Uterus (tissue), 4 donors: ENCODE measurements around the gene SELENOS. TPM values are rescaled to one million over a fixed set of nuclear protein-coding genes. Genes with fewer than 3 reads are reported as not detected.

Source experiments
- DNase-seq, 2 donors: peaks; one replicate each; pipeline ENCODE4 v3.0.0-alpha.2; 2019 to 2020
- H3K27ac ChIP-seq, 2 donors: fragments of 200-600 bp; sonication (generic); 1 replicate in 1 of 2; 2 replicates in 1 of 2; pipeline ENCODE4 v1.5.1; 2016 to 2018
- H3K27me3 ChIP-seq, 2 donors: fragments of 200-600 bp; sonication (generic); one replicate each; pipeline ENCODE4 v1.5.1; 2018 to 2019; ENCODE audit warnings: control low read depth in 1 of 2
- H3K36me3 ChIP-seq, 2 donors: fragments of 200-600 bp; sonication (generic); one replicate each; pipeline ENCODE4 v1.5.1; 2019; ENCODE audit warnings: control low read depth in 1 of 2
- H3K4me1 ChIP-seq, 2 donors: fragments of 200-600 bp; sonication (generic); one replicate each; pipeline ENCODE4 v1.5.1; 2018 to 2019; ENCODE audit warnings: control low read depth in 1 of 2
- H3K4me3 ChIP-seq, 2 donors: fragments of 200-600 bp; sonication (generic); 1 replicate in 1 of 2; 2 replicates in 1 of 2; pipeline ENCODE4 v1.5.1; 2018 to 2019; ENCODE audit warnings: mild to moderate bottlenecking in 1 of 2
- H3K9me3 ChIP-seq, 2 donors: fragments of 200-600 bp; sonication (generic); one replicate each; pipeline ENCODE4 v1.5.1; 2019; ENCODE audit warnings: control low read depth in 1 of 2
- CTCF ChIP-seq, 4 experiments: fragments of 200-600 bp in 2 of 4; fragments of 450-650 bp in 2 of 4; sonication (generic) in 2 of 4; IDR thresholded peaks; one replicate each; pipeline ENCODE4 v1.5.1; 2016 to 2019; ENCODE audit warnings: antibody characterized with exemption in 4 of 4, mild to moderate bottlenecking in 2 of 4, moderate library complexity in 1 of 4
- POLR2A ChIP-seq, 2 donors: fragments of 450-650 bp; IDR thresholded peaks; one replicate each; pipeline ENCODE4 v1.6.1; 2016; ENCODE audit warnings: antibody characterized with exemption in 2 of 2, mild to moderate bottlenecking in 1 of 2, moderate library complexity in 1 of 2
- intact Hi-C: fragments of 100-400 bp; cut with DNase I; formaldehyde crosslinking; loops from one replicate; pipeline ENCODE4 v1.15.1; 2023; ENCODE audit warnings: low total_unique reads
- total RNA-seq, 4 donors: library from RNA; depleted of rRNA in 3 of 4; stranded (reverse); fragments of >200 nt in 3 of 4; gene quantifications; one replicate each; pipeline versions ENCODE4 v1.1.0 to v1.2.4, GENCODE V29; 2014 to 2023
- donor health status: DM: yes; HTN: yes; CAD: no.

SELENOS gene
- total RNA-seq, 4 donors from 2014 or later = 36.9 to 90.0 (median 56.3) TPM

- Histone ChIP-seq H3K4me1 (no peaks in the 10 kb centered on the region), H3K27me3 (no peaks in the 10 kb centered on the region), H3K36me3 (no peaks in the 10 kb centered on the region), H3K9me3 (no peaks in the 10 kb centered on the region), H3K4me3 (no peak overlapping the region), H3K27ac (no peak overlapping the region)
- no peak for DNase-seq
- no peak for TF ChIP-seq POLR2A (IDR thresholded peaks at IDR 0.05)
- intact Hi-C loops = no loop called here
These were observed 47.4 kb upstream of the SELENOS start for GRCh38 chr15:101324524-101325177.

- Histone ChIP-seq H3K27ac (no peak overlapping the region), H3K9me3 (no peaks in the 10 kb centered on the region), H3K4me1 (no peaks in the 10 kb centered on the region), H3K36me3 (no peaks in the 10 kb centered on the region), H3K4me3 (no peak overlapping the region), H3K27me3 (no peaks in the 10 kb centered on the region)
- TF ChIP-seq CTCF (IDR thresholded peaks at IDR 0.05) (no peak), POLR2A (IDR thresholded peaks at IDR 0.05) (no peak)
- intact Hi-C loops = no loop called here
- no peak for DNase-seq
These were observed 46.7 kb upstream of the SELENOS start for GRCh38 chr15:101323793-101324523.

- TF ChIP-seq CTCF (IDR thresholded peaks at IDR 0.05) (no peak), POLR2A (IDR thresholded peaks at IDR 0.05) (no peak)
- Histone ChIP-seq H3K27ac (no peak overlapping the region), H3K4me1 (no peaks in the 10 kb centered on the region), H3K36me3 (no peaks in the 10 kb centered on the region), H3K4me3 (no peak overlapping the region), H3K9me3 (no peaks in the 10 kb centered on the region), H3K27me3 (no peaks in the 10 kb centered on the region)
- no peak for DNase-seq
- intact Hi-C loops = no loop called here
These were observed 45.7 kb upstream of the SELENOS start for GRCh38 chr15:101322854-101323477.

- Histone ChIP-seq H3K9me3 (no peaks in the 10 kb centered on the region), H3K27me3 (no peaks in the 10 kb centered on the region), H3K4me3 (no peak overlapping the region), H3K36me3 (no peaks in the 10 kb centered on the region), H3K27ac (no peak overlapping the region), H3K4me1 (no peaks in the 10 kb centered on the region)
- TF ChIP-seq POLR2A (IDR thresholded peaks at IDR 0.05) = no peak
- no peak for TF ChIP-seq CTCF (IDR thresholded peaks at IDR 0.05)
- no peak for DNase-seq
- intact Hi-C loops = no loop called here
These were observed 44.9 kb upstream of the SELENOS start for GRCh38 chr15:101322016-101322695.

GRCh38 chr15:101320501-101321052 is 43.3 kb upstream of the SELENOS start:
- H3K27me3 ChIP-seq = no peaks in the 10 kb centered on the region
- H3K36me3 ChIP-seq = no peaks in the 10 kb centered on the region
- H3K9me3 ChIP-seq = no peaks in the 10 kb centered on the region
- H3K4me3 ChIP-seq = no peak overlapping the region
- intact Hi-C loops = no loop called here
- no peak for DNase-seq
- H3K4me1 ChIP-seq = no peaks in the 10 kb centered on the region
- H3K27ac ChIP-seq = no peak overlapping the region
- TF ChIP-seq POLR2A (IDR thresholded peaks at IDR 0.05) (no peak), CTCF (IDR thresholded peaks at IDR 0.05) (no peak)
